ENCODE results near the gene SZT2.

The SZT2 gene

GRCh38 chr1:43426221-43426620, 36.5 kb downstream of the SZT2 start:
- no peak for DNase-seq

GRCh38 chr1:43427524-43427923, 37.8 kb downstream of the SZT2 start:
- no peak for DNase-seq

DNA sequence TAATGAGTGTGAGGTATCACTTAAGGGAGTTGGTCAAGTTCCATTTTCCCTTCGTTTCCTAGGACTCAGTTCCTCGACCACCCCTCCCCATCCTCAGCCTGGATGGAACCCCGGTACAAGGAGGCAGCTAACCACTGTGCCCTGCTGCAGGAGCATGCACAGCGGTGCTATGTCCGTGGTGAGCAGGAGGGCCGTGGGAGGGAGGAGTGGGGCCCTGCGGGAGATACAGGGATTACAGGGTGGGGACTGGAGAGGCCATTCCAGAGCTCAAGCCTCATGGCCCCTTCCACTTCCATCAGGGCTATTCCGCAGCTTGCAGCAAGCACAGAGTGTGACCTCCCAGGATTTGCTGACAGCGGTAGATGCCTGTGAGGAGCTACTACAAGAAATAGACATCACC, 38.2 kb downstream of the SZT2 start:
- DNase-seq = no peak

DNA sequence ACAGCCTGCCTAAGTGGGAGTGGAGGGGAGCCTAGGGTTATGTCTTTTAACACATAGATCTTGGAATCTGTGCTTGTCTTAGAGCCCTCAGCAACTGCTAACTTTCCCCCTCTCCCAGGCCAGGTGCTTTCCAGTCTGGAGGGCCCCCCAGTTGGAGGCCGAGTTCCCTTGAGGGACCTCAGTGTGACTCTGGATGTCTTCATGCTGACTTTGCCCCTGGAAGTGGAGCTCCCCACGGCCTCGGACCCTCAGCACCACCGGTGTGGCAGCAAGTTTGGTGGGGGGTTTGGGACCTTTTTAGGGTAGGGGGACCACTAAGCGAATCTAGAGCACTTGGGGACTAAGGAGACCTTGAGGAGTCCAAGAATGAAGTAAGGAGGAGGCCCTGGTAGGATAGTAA, 41.1 kb downstream of the SZT2 start:
- DNase-seq = no peak

- DNase-seq = no peak
Measured at GRCh38 chr1:43431676-43432075, 42.0 kb downstream of the SZT2 start.

- no peak for DNase-seq
Measured at GRCh38 chr1:43432171-43432860, 42.6 kb downstream of the SZT2 start.

DNA sequence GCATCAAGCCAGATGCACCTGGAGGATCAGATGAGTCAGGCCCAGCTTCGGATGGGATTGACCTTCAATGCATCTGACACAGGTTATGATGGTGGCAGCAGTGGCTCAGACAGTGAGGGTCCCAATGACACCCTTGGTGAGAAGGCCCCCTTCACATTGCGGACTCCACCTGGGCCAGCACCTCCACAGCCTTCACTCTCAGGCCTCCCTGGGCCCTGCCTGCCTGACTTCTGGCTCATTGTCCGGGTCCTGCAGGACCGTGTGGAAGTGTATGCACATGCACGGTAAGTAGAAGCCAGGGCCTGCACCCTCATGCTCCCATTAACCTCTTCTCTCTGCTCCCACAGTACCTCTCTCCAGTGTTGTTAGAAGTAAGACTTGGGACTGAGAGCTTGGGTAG, 43.2 kb downstream of the SZT2 start:
- DNase-seq = no peak

DNA sequence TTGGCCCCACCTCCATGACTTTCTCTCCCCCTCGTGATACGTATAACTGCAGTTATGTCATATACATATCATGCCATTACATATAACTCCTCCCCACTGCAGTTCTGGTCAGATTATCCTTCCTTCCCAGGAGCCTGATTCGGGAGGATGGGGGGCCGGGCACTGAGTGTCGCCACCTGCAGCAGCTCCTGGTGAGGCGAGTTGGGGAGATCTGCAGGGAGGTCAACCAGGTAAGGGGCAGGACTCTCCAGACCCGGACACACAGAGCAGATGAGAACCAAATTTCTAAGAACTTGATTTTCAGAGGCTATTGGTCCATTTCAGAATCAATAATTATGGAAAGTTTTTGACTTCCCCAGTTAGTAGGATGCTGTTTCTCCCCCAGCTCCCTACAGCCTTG, 44.6 kb downstream of the SZT2 start:
- no peak for DNase-seq

DNA sequence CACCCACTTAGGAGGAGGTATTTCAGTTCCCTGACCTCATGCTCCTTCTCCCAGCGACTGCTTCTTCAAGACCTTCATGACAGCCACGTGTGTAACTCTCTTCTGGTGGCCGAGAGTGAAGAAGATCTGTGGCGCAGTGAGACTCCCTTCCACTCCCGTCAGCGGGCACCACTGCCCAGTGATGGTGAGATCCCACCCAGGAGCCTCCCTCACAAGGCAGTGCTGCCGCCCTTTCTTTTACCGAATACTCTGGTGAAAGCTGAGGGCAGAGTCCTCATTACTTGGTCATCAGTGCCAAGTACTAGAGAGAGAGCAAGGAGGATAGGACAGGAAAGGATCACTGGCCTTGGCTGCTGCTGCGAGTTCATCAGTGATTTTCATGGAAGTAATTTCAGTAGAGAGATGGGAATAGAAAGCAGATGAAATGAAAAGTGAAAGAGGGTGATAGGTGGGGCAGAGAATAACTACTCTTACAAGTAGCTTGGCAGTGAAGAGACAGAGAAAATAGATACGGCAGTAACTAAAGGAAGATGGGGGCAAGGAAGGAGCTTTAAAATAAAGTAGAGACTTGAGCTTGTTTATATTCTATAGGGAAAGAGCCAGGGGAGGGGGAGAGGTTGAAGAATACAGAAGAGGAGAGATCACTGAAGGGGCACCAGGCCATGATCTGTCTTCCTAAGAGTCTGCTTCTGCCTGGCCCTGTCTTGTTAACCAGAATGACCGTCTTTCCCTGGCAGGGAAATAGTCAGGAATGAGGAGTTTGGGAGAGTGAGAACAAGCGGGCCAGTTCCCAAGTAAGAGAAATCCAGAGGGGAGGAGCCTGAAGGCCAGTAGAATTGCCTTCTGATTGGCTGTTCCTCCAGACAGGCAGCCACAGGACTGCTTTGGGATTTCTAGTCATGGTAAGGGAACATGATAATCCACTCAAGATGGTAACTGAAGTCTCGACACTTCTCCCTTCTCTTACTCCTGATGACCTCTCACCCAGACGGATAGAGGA, 45.7 kb downstream of the SZT2 start:
- no peak for DNase-seq

DNA sequence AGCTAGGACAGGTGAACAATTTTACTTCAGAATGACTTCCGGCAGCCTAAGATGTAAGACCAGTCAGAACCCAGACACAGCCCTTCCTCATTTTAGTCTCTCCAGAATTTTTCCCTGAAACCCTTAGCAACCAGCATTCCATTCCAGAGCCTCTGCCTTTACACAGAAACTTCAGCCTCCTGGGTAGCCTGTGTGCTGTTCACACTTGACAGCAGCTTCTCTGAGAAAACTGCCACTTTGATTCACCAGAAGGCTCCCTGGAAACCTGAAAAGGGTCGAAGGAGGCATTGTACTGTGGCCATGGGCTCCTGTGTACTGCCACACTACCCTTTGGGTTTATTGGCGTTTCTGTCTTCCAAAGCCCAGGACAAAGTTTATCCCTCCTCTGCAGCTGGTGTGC, 46.7 kb downstream of the SZT2 start:
- no peak for DNase-seq

- no peak for DNase-seq
Measured at GRCh38 chr1:43437031-43437973, 47.6 kb downstream of the SZT2 start.

DNA sequence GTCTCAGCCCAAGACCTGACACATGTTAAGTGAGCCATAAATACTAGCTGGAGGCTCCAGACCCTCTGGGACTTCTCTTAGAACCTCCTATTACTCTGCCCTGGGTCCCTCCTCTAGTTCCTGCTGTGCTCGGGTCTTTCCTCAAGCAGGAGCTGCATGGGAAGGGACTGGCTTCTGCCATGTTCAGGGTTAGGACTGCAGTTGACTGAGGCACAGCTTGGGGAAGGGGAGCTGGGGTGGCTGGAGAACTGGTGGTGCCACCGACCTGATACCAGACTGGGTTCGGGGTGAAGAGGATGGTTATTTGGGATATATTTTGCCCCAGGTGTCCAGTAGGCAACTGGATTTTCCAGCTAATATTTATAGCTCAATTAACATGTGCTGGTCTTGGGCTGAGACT, 48.3 kb downstream of the SZT2 start:
- no peak for DNase-seq

DNA sequence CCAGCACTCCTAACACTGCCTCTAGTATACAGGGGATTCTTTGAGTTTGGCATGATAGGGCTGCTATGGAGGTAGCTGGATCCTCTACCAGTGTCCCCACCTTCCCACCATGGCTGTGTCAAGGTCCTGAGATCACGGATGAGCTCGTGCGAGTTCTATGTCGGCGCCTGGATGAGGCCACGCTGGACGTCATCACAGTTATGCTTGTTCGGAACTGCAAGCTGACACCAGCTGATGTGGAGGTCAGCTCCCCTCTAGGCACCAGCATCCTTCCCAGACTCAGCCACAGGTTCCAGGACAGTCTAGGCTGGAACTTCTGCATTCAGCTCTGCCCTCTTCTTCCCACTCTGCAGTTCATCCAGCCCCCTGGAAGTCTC, 48.9 kb downstream of the SZT2 start:
- no peak for DNase-seq

GRCh38 chr1:43438953-43439581, 49.4 kb downstream of the SZT2 start:
- no peak for DNase-seq

DNA sequence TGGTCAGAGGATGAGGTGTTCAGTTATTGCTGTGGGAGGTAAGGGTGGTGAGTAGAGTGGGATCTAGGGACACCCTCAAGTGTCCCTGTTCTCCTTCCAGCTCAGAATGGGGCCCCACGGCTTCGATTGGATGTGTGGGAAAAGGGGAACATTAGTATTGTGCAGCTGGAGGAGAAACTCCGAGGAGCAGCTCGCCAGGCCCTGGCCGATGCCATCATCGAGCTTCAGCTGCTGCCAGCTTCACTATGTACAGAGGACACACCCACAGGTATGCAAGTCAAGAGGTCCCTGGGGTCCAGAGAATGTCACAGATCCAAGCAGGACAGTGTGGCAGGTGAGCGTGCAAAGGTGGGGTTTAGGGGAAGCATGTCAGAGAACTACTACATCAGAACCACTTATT, 50.1 kb downstream of the SZT2 start:
- no peak for DNase-seq

GRCh38 chr1:43440358-43440757, 50.7 kb downstream of the SZT2 start:
- DNase-seq = no peak

DNA sequence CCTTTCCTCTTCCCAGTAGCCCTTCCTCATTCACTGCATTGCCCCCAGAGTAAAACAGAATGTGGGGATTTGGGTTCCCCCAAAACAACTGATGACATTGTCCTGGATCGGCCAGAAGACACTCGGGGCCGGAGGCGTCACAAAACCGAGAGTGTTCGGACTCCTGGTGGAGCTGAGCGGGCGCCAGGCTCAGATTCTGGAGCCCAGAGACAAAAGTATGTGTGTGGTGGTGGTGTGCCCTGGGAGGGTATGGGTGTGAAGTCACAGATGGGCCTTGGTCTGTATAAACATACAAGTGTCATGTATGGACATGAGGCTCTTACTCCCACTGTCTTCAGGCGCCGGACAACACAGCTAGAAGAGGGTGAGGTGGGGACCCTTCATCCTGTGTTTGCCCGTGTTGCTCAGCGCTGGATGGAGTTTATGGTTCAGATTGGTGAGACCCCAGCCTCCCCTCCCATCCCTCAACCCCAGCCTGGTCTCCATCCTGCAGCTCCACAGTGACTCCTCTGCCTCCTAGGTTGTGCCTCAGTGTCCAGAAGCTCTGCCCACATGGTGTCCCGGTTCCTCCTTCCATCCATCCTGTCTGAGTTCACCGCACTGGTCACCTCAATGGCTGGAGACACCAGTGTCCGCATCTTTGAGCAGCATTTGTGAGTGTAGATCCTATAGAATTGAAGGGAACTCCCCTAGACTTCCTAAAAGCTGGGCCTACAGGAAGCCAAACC, 51.6 kb downstream of the SZT2 start:
- no peak for DNase-seq

DNA sequence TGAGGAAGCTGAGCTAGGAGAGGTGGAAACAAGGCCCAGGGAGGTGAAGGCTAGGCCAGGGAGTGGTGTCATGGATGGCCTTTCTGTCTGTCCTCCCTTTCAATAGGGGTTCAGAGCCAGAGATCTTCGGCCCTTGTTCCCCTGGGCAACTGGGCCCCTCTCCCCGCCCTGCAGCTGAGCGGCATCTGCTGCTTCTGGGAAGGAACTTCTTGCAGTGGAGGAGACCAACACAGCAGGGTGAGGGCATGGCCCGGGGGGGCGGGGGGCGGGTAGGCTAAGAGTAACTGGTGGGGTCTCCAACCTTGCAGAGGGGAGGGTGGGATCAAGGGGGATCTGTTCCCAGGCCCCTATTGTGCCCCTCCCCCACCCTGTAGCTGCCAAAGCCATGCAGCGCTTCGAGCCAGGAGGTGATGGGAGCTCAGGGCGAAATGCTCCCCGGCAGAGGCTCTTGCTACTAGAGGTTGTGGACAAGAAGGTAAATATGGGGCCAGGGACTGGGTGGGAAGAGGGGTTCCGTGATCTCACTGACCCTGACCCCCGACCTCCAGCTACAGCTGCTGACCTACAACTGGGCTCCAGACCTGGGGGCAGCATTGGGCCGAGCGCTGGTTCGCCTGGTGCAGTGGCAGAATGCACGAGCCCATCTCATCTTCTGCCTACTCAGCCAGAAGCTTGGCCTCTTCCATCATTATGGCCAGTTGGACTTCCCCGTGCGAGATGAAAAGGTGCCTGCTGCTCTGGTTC, 52.4 kb downstream of the SZT2 start:
- DNase-seq = no peak

GRCh38 chr1:43442756-43443155, 53.1 kb downstream of the SZT2 start:
- DNase-seq = no peak

GRCh38 chr1:43443197-43443946, 53.7 kb downstream of the SZT2 start:
- DNase-seq = no peak
